Neural progenitor cell (in vitro differentiated cells): Measurements from ENCODE around the gene PRCD. TPM values are rescaled to one million over a fixed set of nuclear protein-coding genes. Genes with fewer than 3 reads are reported as not detected.

ENCODE experiments used
- DNase-seq: peaks from one replicate; pipeline ENCODE4 v3.0.0-alpha.2; 2016; ENCODE audit warnings: low spot score
- H2AFZ ChIP-seq: fragments of 200-600 bp; sonication (generic); replicated peaks from 2 replicates; pipeline ENCODE4 v1.6.1; 2016; ENCODE audit warnings: antibody characterized with exemption
- H3F3A ChIP-seq: fragments of 200-600 bp; sonication (generic); 2 replicates; pipeline ENCODE4 v1.6.1; 2016; ENCODE audit warnings: antibody characterized with exemption, low read depth
- H3K27ac ChIP-seq: fragments of 200-600 bp; sonication (generic); 2 replicates; pipeline ENCODE4 v1.5.1; 2016; ENCODE audit warnings: mild to moderate bottlenecking
- H3K27me3 ChIP-seq: fragments of 200-600 bp; sonication (generic); 2 replicates; pipeline ENCODE4 v1.6.1; 2016; ENCODE audit warnings: mild to moderate bottlenecking, moderate library complexity
- H3K36me3 ChIP-seq: fragments of 200-600 bp; sonication (generic); 2 replicates; pipeline ENCODE4 v1.5.1; 2016
- H3K4me1 ChIP-seq: fragments of 200-600 bp; sonication (generic); 2 replicates; pipeline ENCODE4 v1.6.1; 2016; ENCODE audit warnings: mixed run types
- H3K4me2 ChIP-seq: fragments of 200-600 bp; sonication (generic); 2 replicates; pipeline ENCODE4 v1.6.1; 2016
- H3K4me3 ChIP-seq: fragments of 200-600 bp; sonication (generic); 2 replicates; pipeline ENCODE4 v1.5.1; 2016
- H3K79me2 ChIP-seq: fragments of 200-600 bp; sonication (generic); 2 replicates; pipeline ENCODE4 v1.6.1; 2016; ENCODE audit warnings: low read depth
- H3K9ac ChIP-seq: fragments of 200-600 bp; sonication (generic); 2 replicates; pipeline ENCODE4 v1.6.1; 2016
- H3K9me3 ChIP-seq: fragments of 200-600 bp; sonication (generic); 2 replicates; pipeline ENCODE4 v1.5.1; 2016; ENCODE audit warnings: low read depth
- H4K20me1 ChIP-seq: fragments of 200-600 bp; sonication (generic); 2 replicates; pipeline ENCODE4 v1.6.1; 2016; ENCODE audit warnings: low read depth
- H3K27ac Mint-ChIP-seq: 3 replicates; pipeline ENCODE4 v1.8.0; 2021; ENCODE audit warnings: mixed read lengths
- H3K27me3 Mint-ChIP-seq: 2 replicates; pipeline ENCODE4 v1.8.0; 2022; ENCODE audit warnings: low read depth, mild to moderate bottlenecking, inconsistent platforms, moderate library complexity, mixed read lengths; ENCODE audit not compliant: insufficient read depth
- H3K36me3 Mint-ChIP-seq: 3 replicates; pipeline ENCODE4 v1.8.0; 2021; ENCODE audit warnings: mixed read lengths
- H3K4me1 Mint-ChIP-seq: 3 replicates; pipeline ENCODE4 v1.8.0; 2021; ENCODE audit warnings: mixed read lengths
- H3K4me3 Mint-ChIP-seq: 3 replicates; pipeline ENCODE4 v1.8.0; 2021; ENCODE audit warnings: mild to moderate bottlenecking, moderate library complexity, mixed read lengths
- H3K9me3 Mint-ChIP-seq: 3 replicates; pipeline ENCODE4 v1.8.0; 2020; ENCODE audit warnings: mixed read lengths
- CTCF ChIP-seq: fragments of 200-600 bp; sonication (generic); IDR thresholded peaks from 2 replicates; pipeline ENCODE4 v1.5.1; 2017; ENCODE audit warnings: antibody characterized with exemption, mild to moderate bottlenecking
- EZH2 ChIP-seq: fragments of 200-600 bp; sonication (generic); IDR thresholded peaks from 2 replicates; pipeline ENCODE4 v1.6.1; 2017; ENCODE audit warnings: antibody characterized with exemption, mild to moderate bottlenecking, moderate library complexity
- EZH2phosphoT487 ChIP-seq: fragments of 200-600 bp; sonication (generic); IDR thresholded peaks from 2 replicates; pipeline ENCODE4 v1.6.1; 2017; ENCODE audit warnings: antibody characterized with exemption
- total RNA-seq: library from RNA; depleted of rRNA; stranded (reverse); fragments of >200 nt; gene quantifications from 2 replicates; pipeline ENCODE4 v1.2.3, GENCODE V29; 2015; ENCODE audit warnings: low replicate concordance

The PRCD gene
- total RNA-seq, 1 donor from 2014 or later, result not detected

GRCh38 chr17:76567634-76568432, 28.0 kb downstream of the PRCD start:
- Histone ChIP-seq H4K20me1 (peaks cover 72% of the 10 kb centered on the region), H3K4me2 (no peak overlapping the region), H3F3A (peaks cover 40% of the 10 kb centered on the region), H3K9ac (no peak overlapping the region), H3K79me2 (peaks cover 12% of the 10 kb centered on the region), H3K36me3 (no peaks in the 10 kb centered on the region), H3K9me3 (no peaks in the 10 kb centered on the region), H3K27me3 (peaks cover 16% of the 10 kb centered on the region), H2AFZ (no peak overlapping the region), H3K4me1 (peaks cover 13% of the 10 kb centered on the region), H3K27ac (no peak overlapping the region), H3K4me3 (no peak overlapping the region)
- TF ChIP-seq EZH2phosphoT487 (no peak), CTCF (no peak), EZH2 (no peak)
- DNase-seq, result no peak
- peak overlapping the region; percentile 33 for H3K4me3 Mint-ChIP-seq
- peaks cover 2% of the 10 kb centered on the region for H3K27me3 Mint-ChIP-seq
- H3K4me1 Mint-ChIP-seq, result peaks cover 24% of the 10 kb centered on the region
- no peak overlapping the region for H3K27ac Mint-ChIP-seq
- H3K9me3 Mint-ChIP-seq, result no peaks in the 10 kb centered on the region
- peaks cover 12% of the 10 kb centered on the region for H3K36me3 Mint-ChIP-seq

GRCh38 chr17:76568811-76569221, 29.0 kb downstream of the PRCD start:
- H4K20me1 ChIP-seq, result peaks cover 66% of the 10 kb centered on the region
- no peak for DNase-seq
- H3K27ac Mint-ChIP-seq, result no peak overlapping the region
- no peaks in the 10 kb centered on the region for H3K9me3 Mint-ChIP-seq
- H3K4me3 ChIP-seq, result no peak overlapping the region
- H3K27me3 Mint-ChIP-seq, result no peaks in the 10 kb centered on the region
- no peak overlapping the region for H3K9ac ChIP-seq
- H3K4me3 Mint-ChIP-seq, result no peak overlapping the region
- peaks cover 13% of the 10 kb centered on the region for H3K4me1 ChIP-seq
- no peak overlapping the region for H3K4me2 ChIP-seq
- H3K27ac ChIP-seq, result no peak overlapping the region
- H3K79me2 ChIP-seq, result peaks cover 4% of the 10 kb centered on the region
- peaks cover 24% of the 10 kb centered on the region for H3K4me1 Mint-ChIP-seq
- TF ChIP-seq EZH2, result no peak
- no peak for TF ChIP-seq EZH2phosphoT487
- no peak for TF ChIP-seq CTCF
- peaks cover 37% of the 10 kb centered on the region for H3F3A ChIP-seq
- peaks cover 16% of the 10 kb centered on the region for H3K27me3 ChIP-seq
- no peak overlapping the region for H2AFZ ChIP-seq
- H3K36me3 ChIP-seq, result no peaks in the 10 kb centered on the region
- no peaks in the 10 kb centered on the region for H3K9me3 ChIP-seq
- peaks cover 8% of the 10 kb centered on the region for H3K36me3 Mint-ChIP-seq

GRCh38 chr17:76569607-76570279, 29.9 kb downstream of the PRCD start:
- Mint-ChIP-seq H3K27ac (no peak overlapping the region), H3K4me3 (no peak overlapping the region), H3K4me1 (peaks cover 24% of the 10 kb centered on the region), H3K27me3 (no peaks in the 10 kb centered on the region), H3K36me3 (peaks cover 8% of the 10 kb centered on the region), H3K9me3 (no peaks in the 10 kb centered on the region)
- peaks cover 16% of the 10 kb centered on the region for H3K27me3 ChIP-seq
- H3K4me1 ChIP-seq, result peaks cover 13% of the 10 kb centered on the region
- H4K20me1 ChIP-seq, result peaks cover 58% of the 10 kb centered on the region
- H3K9ac ChIP-seq, result no peak overlapping the region
- H3F3A ChIP-seq, result peaks cover 37% of the 10 kb centered on the region
- H2AFZ ChIP-seq, result no peak overlapping the region
- H3K27ac ChIP-seq, result no peak overlapping the region
- TF ChIP-seq CTCF (no peak), EZH2 (no peak)
- H3K9me3 ChIP-seq, result no peaks in the 10 kb centered on the region
- peak overlapping the region; percentile 38 for H3K4me2 ChIP-seq
- peak; percentile 54 for DNase-seq
- H3K79me2 ChIP-seq, result no peaks in the 10 kb centered on the region
- no peak overlapping the region for H3K4me3 ChIP-seq
- no peaks in the 10 kb centered on the region for H3K36me3 ChIP-seq
